Muscle of leg (tissue), 11 donors: Measurements from ENCODE around the gene DDX27. TPM values are rescaled to one million over a fixed set of nuclear protein-coding genes. Genes with fewer than 3 reads are reported as not detected.

Experiments
- DNase-seq: peaks from one replicate; pipeline ENCODE4 v3.0.0; 2013
- H3K27ac ChIP-seq: one replicate; pipeline ENCODE4 v1.5.1; 2013; ENCODE audit warnings: mild to moderate bottlenecking, low read length, control low read depth
- H3K27me3 ChIP-seq: one replicate; pipeline ENCODE4 v1.6.1; 2013; ENCODE audit warnings: low read length; ENCODE audit not compliant: control insufficient read depth, insufficient read depth
- H3K36me3 ChIP-seq: one replicate; pipeline ENCODE4 v1.6.1; 2013; ENCODE audit warnings: low read length; ENCODE audit not compliant: control insufficient read depth, insufficient read depth
- H3K4me1 ChIP-seq: one replicate; pipeline ENCODE4 v1.6.1; 2013; ENCODE audit warnings: low read length; ENCODE audit not compliant: control insufficient read depth, insufficient read depth
- H3K4me3 ChIP-seq: one replicate; pipeline ENCODE4 v1.5.1; 2013; ENCODE audit warnings: low read length, control low read depth
- H3K9me3 ChIP-seq: replicated peaks from 2 replicates; pipeline ENCODE4 v1.6.1; 2013; ENCODE audit warnings: low read depth, low read length; ENCODE audit not compliant: control insufficient read depth
- WGBS: methylation state at CpG from one replicate; pipeline ENCODE4 v1.1.5; 2013; ENCODE audit warnings: missing lambda C conversion rate; ENCODE audit not compliant: insufficient coverage; 5-methylcytosine and 5-hydroxymethylcytosine counted together
- polyA plus RNA-seq, 8 donors: library from polyadenylated mRNA; unstranded; fragments of 120-200 nt; gene quantifications; one replicate each; pipeline versions ENCODE4 v1.2.1 to v1.2.3, GENCODE V29; 2013; ENCODE audit warnings: inconsistent platforms in 1 of 8, low replicate concordance in 1 of 8; ENCODE audit not compliant: insufficient read length in 8 of 8, insufficient read depth in 1 of 8
- total RNA-seq: library from RNA; stranded (reverse); fragments of 120-200 nt; gene quantifications from one replicate; pipeline ENCODE4 v1.2.4, GENCODE V29; 2013

The DDX27 gene
- total and polyA plus RNA-seq, 9 donors = 23.5 to 36.4 (median 31.8) TPM

- no peak overlapping the region for H3K27ac ChIP-seq
- no CpG with 5 or more reads among the region's 3 CpGs for WGBS
- no peak overlapping the region for H3K4me3 ChIP-seq
- no peaks in the 10 kb centered on the region for H3K9me3 ChIP-seq
- peaks cover 90% of the 10 kb centered on the region for H3K36me3 ChIP-seq
- DNase-seq = peak; percentile 47
- H3K27me3 ChIP-seq = no peaks in the 10 kb centered on the region
- no peaks in the 10 kb centered on the region for H3K4me1 ChIP-seq
These were observed 26.9 kb downstream of the DDX27 start for GRCh38 chr20:49245921-49246740.

- H3K27me3 ChIP-seq = no peaks in the 10 kb centered on the region
- no peak for DNase-seq
- WGBS = 88% methylated on average over 8 of the region's 8 CpGs
- H3K36me3 ChIP-seq = peaks cover 90% of the 10 kb centered on the region
- no peak overlapping the region for H3K27ac ChIP-seq
- H3K4me1 ChIP-seq = no peaks in the 10 kb centered on the region
- no peak overlapping the region for H3K4me3 ChIP-seq
- no peaks in the 10 kb centered on the region for H3K9me3 ChIP-seq
These were observed 28.0 kb downstream of the DDX27 start for GRCh38 chr20:49247169-49247723.

DNA sequence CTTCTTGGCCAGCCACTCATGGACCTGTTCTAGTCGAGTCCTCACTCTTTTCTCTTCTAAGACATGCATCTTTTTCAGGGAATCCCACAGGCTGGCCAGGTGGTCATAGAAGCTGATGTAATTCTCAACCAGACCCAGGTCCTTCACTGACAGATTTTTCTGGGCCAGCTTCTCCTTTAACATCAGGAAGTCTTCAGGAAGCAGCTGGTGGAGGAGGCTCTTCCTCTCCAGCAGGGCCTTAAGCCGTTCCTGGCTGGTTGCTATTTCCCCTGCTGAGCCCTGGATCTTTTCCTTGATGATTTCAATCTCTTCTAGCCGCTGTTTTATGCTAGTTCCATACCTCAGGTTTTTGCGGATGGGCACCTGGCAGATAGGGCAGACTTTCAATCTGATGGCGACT is 28.6 kb downstream of the DDX27 start:
- Histone ChIP-seq H3K27ac (no peak overlapping the region), H3K27me3 (no peaks in the 10 kb centered on the region), H3K4me3 (no peak overlapping the region), H3K9me3 (no peaks in the 10 kb centered on the region), H3K4me1 (no peaks in the 10 kb centered on the region), H3K36me3 (peaks cover 90% of the 10 kb centered on the region)
- DNase-seq = peak; percentile 51
- 64% methylated on average over 5 of the region's 5 CpGs for WGBS

DNA sequence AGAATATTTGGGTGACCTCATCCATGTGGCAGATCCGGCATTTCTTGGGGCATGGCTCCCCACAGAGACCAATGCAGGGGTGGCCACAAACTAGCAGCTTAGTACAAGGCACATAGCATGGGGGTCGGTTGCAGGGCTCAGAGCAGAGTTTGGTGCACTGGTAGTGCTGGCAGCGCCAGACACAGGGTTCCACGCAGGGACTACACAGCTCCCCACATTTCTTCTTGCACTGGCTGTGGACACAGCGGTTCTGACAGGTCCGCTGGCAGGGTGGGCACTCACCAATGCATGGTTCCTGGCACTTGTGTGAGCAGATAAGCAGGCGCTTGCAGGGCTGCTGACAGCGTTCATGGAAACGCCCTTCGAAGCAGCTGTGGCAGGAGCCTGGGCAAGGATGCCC is 29.1 kb downstream of the DDX27 start:
- 99% methylated on average over 10 of the region's 10 CpGs for WGBS
- H3K36me3 ChIP-seq = peaks cover 90% of the 10 kb centered on the region
- DNase-seq = no peak

GRCh38 chr20:49248879-49249665 is 29.9 kb downstream of the DDX27 start:
- Histone ChIP-seq H3K36me3 (peaks cover 90% of the 10 kb centered on the region), H3K4me1 (no peaks in the 10 kb centered on the region), H3K27me3 (no peaks in the 10 kb centered on the region)

More for the DNA sequence above, 29.1 kb downstream of the DDX27 start:
- H3K27me3 ChIP-seq = no peaks in the 10 kb centered on the region
- H3K27ac ChIP-seq = no peak overlapping the region
- no peaks in the 10 kb centered on the region for H3K9me3 ChIP-seq
- no peak overlapping the region for H3K4me3 ChIP-seq
- no peaks in the 10 kb centered on the region for H3K4me1 ChIP-seq

DNA sequence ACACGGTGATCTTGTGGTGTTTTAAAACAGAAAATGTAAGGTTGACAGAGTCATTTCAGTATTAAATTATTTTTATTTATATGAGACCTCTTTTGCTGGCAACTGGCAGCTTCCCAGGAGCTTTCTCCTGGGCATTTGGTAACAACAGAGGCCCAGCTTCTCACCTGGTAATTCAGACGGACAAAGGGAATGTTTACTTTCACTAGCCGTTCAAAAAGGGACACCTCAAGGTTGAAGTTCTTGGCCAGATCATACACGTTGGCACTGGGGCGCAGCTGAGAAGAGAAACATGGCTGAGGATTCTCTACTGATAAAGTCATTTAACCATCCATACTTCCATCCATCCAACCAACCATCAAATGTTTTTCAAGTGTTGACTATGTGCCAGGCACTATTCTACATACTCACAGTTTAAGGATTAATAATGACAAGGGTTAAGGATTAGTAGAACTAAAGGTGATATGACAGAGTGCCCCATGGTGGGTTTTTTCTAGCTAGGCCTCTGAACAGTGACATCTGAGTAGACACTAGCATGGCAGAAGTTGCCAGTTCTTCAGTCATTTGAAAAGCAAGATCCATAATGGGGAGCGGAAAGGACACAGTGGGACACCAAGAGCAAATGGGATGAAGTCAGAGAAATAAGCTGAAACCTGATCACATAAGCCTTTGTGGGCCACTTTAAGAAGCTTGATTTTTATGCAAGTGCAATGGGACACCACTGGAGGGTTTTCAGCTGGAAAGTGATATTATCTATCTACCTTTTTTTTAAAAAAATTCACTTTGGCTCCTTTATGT is 33.5 kb downstream of the DDX27 start:
- Histone ChIP-seq H3K9me3 (no peaks in the 10 kb centered on the region), H3K36me3 (peaks cover 90% of the 10 kb centered on the region), H3K4me3 (no peak overlapping the region), H3K27ac (no peak overlapping the region), H3K4me1 (no peaks in the 10 kb centered on the region), H3K27me3 (no peaks in the 10 kb centered on the region)
- DNase-seq = no peak
- WGBS = 100% methylated on average over 1 of the region's 6 CpGs

More at GRCh38 chr20:49248879-49249665, 29.9 kb downstream of the DDX27 start:
- H3K27ac ChIP-seq = no peak overlapping the region
- 90% methylated on average over 15 of the region's 18 CpGs for WGBS
- no peak overlapping the region for H3K4me3 ChIP-seq
- DNase-seq = no peak
- no peaks in the 10 kb centered on the region for H3K9me3 ChIP-seq

- H3K4me1 ChIP-seq = no peaks in the 10 kb centered on the region
- no CpG with 5 or more reads among the region's 6 CpGs for WGBS
- H3K4me3 ChIP-seq = no peak overlapping the region
- no peaks in the 10 kb centered on the region for H3K27me3 ChIP-seq
- no peaks in the 10 kb centered on the region for H3K9me3 ChIP-seq
- no peak overlapping the region for H3K27ac ChIP-seq
- H3K36me3 ChIP-seq = peaks cover 83% of the 10 kb centered on the region
- no peak for DNase-seq
These were observed 37.0 kb downstream of the DDX27 start for GRCh38 chr20:49256261-49256660.

DNA sequence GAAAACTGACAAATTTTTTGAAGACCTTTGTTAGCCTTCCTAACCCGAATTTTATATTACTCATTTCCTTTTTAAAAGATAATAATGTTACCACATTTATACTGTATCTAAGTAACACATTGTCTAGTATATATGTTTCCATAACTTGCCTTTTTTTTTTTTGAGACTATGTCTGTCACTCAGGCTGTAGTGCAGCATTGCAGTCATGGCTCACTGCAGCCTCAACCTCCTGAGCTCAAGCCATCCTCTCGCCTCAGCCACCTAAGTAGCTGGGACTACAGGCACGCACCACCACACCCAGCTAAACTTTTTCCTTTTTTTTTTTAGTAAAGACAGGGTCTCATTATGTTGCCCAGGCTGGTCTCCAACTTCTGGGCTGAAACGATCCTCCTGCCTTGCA is 40.1 kb downstream of the DDX27 start:
- no peaks in the 10 kb centered on the region for H3K4me1 ChIP-seq
- H3K36me3 ChIP-seq = peaks cover 82% of the 10 kb centered on the region
- H3K27ac ChIP-seq = no peak overlapping the region
- 50% methylated on average over 2 of the region's 4 CpGs for WGBS
- DNase-seq = no peak
- H3K4me3 ChIP-seq = no peak overlapping the region
- no peaks in the 10 kb centered on the region for H3K27me3 ChIP-seq
- no peaks in the 10 kb centered on the region for H3K9me3 ChIP-seq

- peaks cover 82% of the 10 kb centered on the region for H3K36me3 ChIP-seq
- no peak overlapping the region for H3K4me3 ChIP-seq
- H3K27ac ChIP-seq = no peak overlapping the region
- H3K4me1 ChIP-seq = no peaks in the 10 kb centered on the region
- H3K9me3 ChIP-seq = no peaks in the 10 kb centered on the region
- H3K27me3 ChIP-seq = no peaks in the 10 kb centered on the region
- WGBS = no CpG with 5 or more reads among the region's 2 CpGs
- DNase-seq = no peak
These were observed 40.6 kb downstream of the DDX27 start for GRCh38 chr20:49259799-49260198.
